SK-N-MC (cell line): ENCODE results near the gene RPUSD4.

Source experiments
- FOXP2 ChIP-seq: optimal IDR thresholded peaks from 2 replicates; pipeline ENCODE3; 2011; ENCODE audit warnings: mild to moderate bottlenecking, moderate library complexity; ENCODE audit not compliant: insufficient read depth; ENCODE audit errors: extremely low read length, control extremely low read depth
- POLR2AphosphoS5 ChIP-seq: IDR thresholded peaks from 2 replicates; pipeline ENCODE4 v1.6.1; 2012; ENCODE audit warnings: mild to moderate bottlenecking, low read depth, low read length, borderline replicate concordance

GRCh38 chr11:126257764-126258163, 46.3 kb upstream of the RPUSD4 start:
- TF ChIP-seq FOXP2 (no peak), POLR2AphosphoS5 (no peak)
